Keratinocyte (primary cell): ENCODE measurements around the gene ATP1B2.

Source experiments
- EZH2 ChIP-seq: IDR thresholded peaks from one replicate; pipeline ENCODE4 v1.6.1; 2012; ENCODE audit warnings: inconsistent platforms, mild to moderate bottlenecking, low read length, moderate library complexity
- TF ChIP-seq, protein P1 (sequence below), 3 experiments: IDR thresholded peaks in 1 of 3; conservative IDR thresholded peaks in 1 of 3; optimal IDR thresholded peaks in 1 of 3; 2 replicates in 2 of 3; 3 replicates in 1 of 3; pipeline versions ENCODE3 to v1.5.1; 2011; ENCODE audit warnings: low read length in 3 of 3, mild to moderate bottlenecking in 3 of 3, moderate library complexity in 2 of 3, control low read depth in 1 of 3, inconsistent platforms in 1 of 3; ENCODE audit not compliant: insufficient read depth in 2 of 3; ENCODE audit errors: extremely low read depth in 1 of 3

DNA sequence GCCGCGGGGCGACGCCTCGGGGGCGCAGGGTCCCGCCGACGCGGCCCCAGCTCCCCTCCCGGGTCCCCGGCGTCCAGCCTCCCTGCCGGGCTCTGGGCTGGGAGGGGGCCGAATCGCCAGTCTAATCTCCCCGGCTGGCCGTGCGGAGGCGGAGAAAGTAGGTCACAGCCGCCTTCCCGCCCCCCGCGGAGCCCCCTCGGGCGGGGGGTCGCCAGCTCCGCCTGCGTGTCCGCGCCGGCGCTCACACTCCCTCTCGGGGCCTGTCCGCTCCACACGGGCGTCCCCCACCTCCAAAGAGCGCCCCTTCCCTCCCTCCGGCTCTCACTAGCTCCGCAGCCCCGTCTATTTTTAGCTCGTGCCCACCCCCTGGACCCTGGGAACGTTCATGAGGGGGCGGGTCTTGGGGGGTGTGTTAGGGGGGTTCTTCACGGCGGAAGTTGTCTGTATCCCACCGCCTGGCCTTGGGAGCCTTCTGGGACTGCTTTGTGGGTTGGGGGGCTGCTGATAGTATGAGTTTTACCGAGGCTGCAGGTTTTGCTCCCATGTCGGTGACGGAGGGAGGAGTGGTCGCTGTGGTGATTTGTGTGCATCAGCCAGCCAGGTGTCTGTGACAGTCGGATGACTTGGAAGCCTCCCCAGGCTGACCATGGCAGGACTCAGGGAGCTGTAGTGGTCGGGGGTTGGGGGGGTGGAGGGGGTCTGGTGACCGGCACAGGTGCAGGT lies 1.1 kb downstream of the ATP1B2 start:
- TF ChIP-seq, protein P1, sequence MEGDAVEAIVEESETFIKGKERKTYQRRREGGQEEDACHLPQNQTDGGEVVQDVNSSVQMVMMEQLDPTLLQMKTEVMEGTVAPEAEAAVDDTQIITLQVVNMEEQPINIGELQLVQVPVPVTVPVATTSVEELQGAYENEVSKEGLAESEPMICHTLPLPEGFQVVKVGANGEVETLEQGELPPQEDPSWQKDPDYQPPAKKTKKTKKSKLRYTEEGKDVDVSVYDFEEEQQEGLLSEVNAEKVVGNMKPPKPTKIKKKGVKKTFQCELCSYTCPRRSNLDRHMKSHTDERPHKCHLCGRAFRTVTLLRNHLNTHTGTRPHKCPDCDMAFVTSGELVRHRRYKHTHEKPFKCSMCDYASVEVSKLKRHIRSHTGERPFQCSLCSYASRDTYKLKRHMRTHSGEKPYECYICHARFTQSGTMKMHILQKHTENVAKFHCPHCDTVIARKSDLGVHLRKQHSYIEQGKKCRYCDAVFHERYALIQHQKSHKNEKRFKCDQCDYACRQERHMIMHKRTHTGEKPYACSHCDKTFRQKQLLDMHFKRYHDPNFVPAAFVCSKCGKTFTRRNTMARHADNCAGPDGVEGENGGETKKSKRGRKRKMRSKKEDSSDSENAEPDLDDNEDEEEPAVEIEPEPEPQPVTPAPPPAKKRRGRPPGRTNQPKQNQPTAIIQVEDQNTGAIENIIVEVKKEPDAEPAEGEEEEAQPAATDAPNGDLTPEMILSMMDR (optimal IDR thresholded peaks at IDR 0.05 in 1 of 3, IDR thresholded peaks at IDR 0.05 in 1 of 3, conservative IDR thresholded peaks at IDR 0.05 in 1 of 3; ENCODE audit: extremely low read depth in 1 of 3, insufficient read depth in 2 of 3, low read length in 3 of 3), result no peak
- no peak for TF ChIP-seq EZH2
